ENCODE measurements around the gene DENND4A. TPM values are rescaled to one million over a fixed set of nuclear protein-coding genes. Genes with fewer than 3 reads are reported as not detected.

The DENND4A gene
- total RNA-seq, 1 donor from 2014 or later: 9.1 TPM

GRCh38 chr15:65651831-65652749 lies 140.0 kb downstream of the DENND4A start:
- no peaks in the 10 kb centered on the region for H3K4me1 Mint-ChIP-seq
- no peaks in the 10 kb centered on the region for H3K27me3 Mint-ChIP-seq (ENCODE audit: low read depth)
- no peak overlapping the region for H3K27ac Mint-ChIP-seq (ENCODE audit: unreplicated experiment)
- H3K9me3 Mint-ChIP-seq: no peaks in the 10 kb centered on the region
- TF ChIP-seq CTCF (conservative IDR thresholded peaks at IDR 0.05): no peak
- no peaks in the 10 kb centered on the region for H3K36me3 Mint-ChIP-seq (ENCODE audit: low read depth)
- no peak overlapping the region for H3K4me3 Mint-ChIP-seq
- no peak for DNase-seq (ENCODE audit: low read depth, low spot score)

DNA sequence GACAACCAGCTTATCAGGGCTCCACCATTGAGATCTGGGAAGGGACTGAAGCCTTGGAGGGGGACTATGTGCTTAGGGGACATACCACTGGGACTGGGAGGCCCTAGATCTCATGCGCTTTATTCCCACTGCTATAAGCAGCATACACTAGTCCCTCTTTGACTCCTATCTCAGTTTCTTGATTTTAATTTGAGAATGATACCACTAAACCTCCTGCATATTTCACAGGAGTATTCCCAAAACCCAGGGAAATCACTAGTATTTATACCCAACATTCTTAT lies 141.1 kb downstream of the DENND4A start:
- no peaks in the 10 kb centered on the region for H3K9me3 Mint-ChIP-seq
- no peaks in the 10 kb centered on the region for H3K36me3 Mint-ChIP-seq (ENCODE audit: low read depth)

DNA sequence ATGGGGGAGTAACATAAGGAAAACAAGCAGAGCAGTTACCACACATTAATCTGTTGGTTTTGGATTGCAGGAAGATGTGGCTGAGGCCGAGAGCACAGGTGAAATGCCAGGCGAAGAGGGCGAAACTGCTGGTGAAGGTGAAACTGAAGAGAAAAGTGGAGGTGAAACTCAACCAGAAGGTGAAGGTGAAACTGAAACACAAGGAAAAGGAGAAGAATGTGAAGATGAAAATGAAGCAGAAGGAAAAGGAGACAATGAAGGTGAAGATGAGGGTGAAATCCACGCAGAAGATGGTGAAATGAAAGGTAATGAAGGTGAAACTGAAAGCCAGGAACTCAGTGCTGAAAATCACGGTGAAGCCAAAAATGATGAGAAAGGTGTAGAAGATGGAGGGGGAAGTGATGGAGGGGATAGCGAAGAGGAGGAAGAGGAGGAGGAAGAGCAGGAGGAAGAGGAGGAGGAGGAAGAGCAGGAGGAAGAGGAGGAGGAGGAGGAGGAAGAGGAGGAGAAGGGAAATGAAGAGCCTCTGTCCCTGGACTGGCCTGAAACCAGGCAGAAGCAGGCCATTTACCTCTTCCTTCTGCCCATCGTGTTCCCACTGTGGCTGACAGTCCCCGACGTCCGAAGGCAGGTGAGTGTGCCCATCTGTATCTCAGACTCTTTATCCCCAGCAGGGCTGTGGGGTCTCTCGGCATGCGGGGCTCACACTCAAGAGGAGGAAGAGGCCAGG lies 141.6 kb downstream of the DENND4A start:
- no peaks in the 10 kb centered on the region for H3K27me3 Mint-ChIP-seq (ENCODE audit: low read depth)
- no peak for TF ChIP-seq CTCF (conservative IDR thresholded peaks at IDR 0.05)
- DNase-seq (ENCODE audit: low read depth, low spot score): no peak
- H3K27ac Mint-ChIP-seq (ENCODE audit: unreplicated experiment): no peak overlapping the region
- no peaks in the 10 kb centered on the region for H3K36me3 Mint-ChIP-seq (ENCODE audit: low read depth)
- H3K9me3 Mint-ChIP-seq: no peaks in the 10 kb centered on the region
- H3K4me3 Mint-ChIP-seq: no peak overlapping the region
- H3K4me1 Mint-ChIP-seq: no peaks in the 10 kb centered on the region

More for the DNA sequence above, 141.1 kb downstream of the DENND4A start:
- TF ChIP-seq CTCF (conservative IDR thresholded peaks at IDR 0.05): no peak
- no peaks in the 10 kb centered on the region for H3K27me3 Mint-ChIP-seq (ENCODE audit: low read depth)
- no peak overlapping the region for H3K4me3 Mint-ChIP-seq
- H3K4me1 Mint-ChIP-seq: no peaks in the 10 kb centered on the region
- DNase-seq (ENCODE audit: low read depth, low spot score): no peak
- no peak overlapping the region for H3K27ac Mint-ChIP-seq (ENCODE audit: unreplicated experiment)

DNA sequence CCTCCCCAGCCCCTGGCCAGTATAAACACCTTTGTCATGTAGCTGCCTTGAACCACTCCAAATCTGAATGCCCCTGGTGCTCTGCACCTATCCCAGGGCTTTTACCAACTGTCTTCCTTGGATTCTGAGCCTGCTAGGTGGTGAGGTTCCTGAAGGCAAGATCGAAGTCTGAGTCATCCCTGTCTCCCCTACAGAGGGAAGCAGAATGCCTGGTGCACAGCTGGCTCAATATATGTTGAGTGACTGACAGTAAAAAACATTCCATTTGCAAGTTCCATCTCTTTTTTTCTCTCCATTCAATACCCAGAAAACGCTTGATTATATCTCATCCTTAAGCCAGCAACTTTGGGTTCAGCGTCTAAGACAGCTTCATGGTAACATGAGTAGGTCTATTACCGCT lies 145.6 kb downstream of the DENND4A start:
- no peak for DNase-seq (ENCODE audit: low read depth, low spot score)
- Mint-ChIP-seq H3K4me1 (no peaks in the 10 kb centered on the region), H3K36me3 (ENCODE audit: low read depth) (no peaks in the 10 kb centered on the region), H3K27ac (ENCODE audit: unreplicated experiment) (no peak overlapping the region), H3K27me3 (ENCODE audit: low read depth) (no peaks in the 10 kb centered on the region), H3K9me3 (no peaks in the 10 kb centered on the region), H3K4me3 (no peak overlapping the region)
- TF ChIP-seq CTCF (conservative IDR thresholded peaks at IDR 0.05): no peak

- Mint-ChIP-seq H3K9me3 (no peaks in the 10 kb centered on the region), H3K4me3 (no peak overlapping the region), H3K27ac (ENCODE audit: unreplicated experiment) (peak overlapping the region; percentile 75), H3K36me3 (ENCODE audit: low read depth) (no peaks in the 10 kb centered on the region), H3K4me1 (no peaks in the 10 kb centered on the region), H3K27me3 (ENCODE audit: low read depth) (no peaks in the 10 kb centered on the region)
- TF ChIP-seq CTCF (conservative IDR thresholded peaks at IDR 0.05): no peak
- DNase-seq (ENCODE audit: low read depth, low spot score): no peak
Observed at GRCh38 chr15:65645392-65645791, 146.7 kb downstream of the DENND4A start.

Data from neural crest cell (in vitro differentiated cells).